A549 treated with CORT108297 at 1 μM for 4 hours (cell line): Measurements from ENCODE around the gene MUC5B. TPM values are rescaled to one million over a fixed set of nuclear protein-coding genes. Genes with fewer than 3 reads are reported as not detected.

Experiments
- total RNA-seq: library from RNA; stranded (reverse); fragments of 200-300 nt; extraction: Qiagen RNA extraction; gene quantifications from 5 replicates; pipeline ENCODE4 v1.2.3, GENCODE V29; 2022

Gene MUC5B
- total RNA-seq, result 2.4 to 4.2 TPM (median 3.0 TPM) in 5 replicates

GRCh38 chr11:1222491-1223345, at the start of gene MUC5B:
Gene MUC5B, plus strand, starts transcription at chr11:1223066. Its CDS starts 58 bp downstream, at chr11:1223124.

GRCh38 chr11:1309498-1310317, 86.8 kb downstream of the MUC5B start, which contains the start of gene TOLLIP:
Gene TOLLIP, minus strand, starts transcription at chr11:1309632. Its CDS starts 134 bp downstream, at chr11:1309498.

Other genes with a start within 250 kb of the MUC5B start
- gene MUC6, start 186.3 kb upstream of the MUC5B start, total RNA-seq, result 0.01 to 0.02 TPM (median 0.01 TPM) in 3 of 5 replicates, not detected in the others
- 0.14 to 0.97 TPM (median 0.27 TPM) in 5 replicates for gene MUC2, start 148.2 kb upstream of the MUC5B start, total RNA-seq
- gene MUC5AC, start 65.1 kb upstream of the MUC5B start, total RNA-seq, result 1.9 to 4.1 TPM (median 3.2 TPM) in 5 replicates
- 39.2 to 59.0 TPM (median 55.0 TPM) in 5 replicates for gene TOLLIP, start 86.6 kb downstream of the MUC5B start, total RNA-seq
- gene BRSK2, start 166.9 kb downstream of the MUC5B start, total RNA-seq, result 5.4 to 8.3 TPM (median 6.9 TPM) in 5 replicates